Retina (tissue), 1 donor: ENCODE results near the gene SNX33.
"Not testable (repeated sequence)": the region's sequence is repeated elsewhere in the genome, so short reads cannot be mapped to it uniquely, and the experiment has no call there.

Source experiments
- DNase-seq: peaks from one replicate; pipeline ENCODE4 v3.0.0-alpha.2; 2016

SNX33 gene, protein sequence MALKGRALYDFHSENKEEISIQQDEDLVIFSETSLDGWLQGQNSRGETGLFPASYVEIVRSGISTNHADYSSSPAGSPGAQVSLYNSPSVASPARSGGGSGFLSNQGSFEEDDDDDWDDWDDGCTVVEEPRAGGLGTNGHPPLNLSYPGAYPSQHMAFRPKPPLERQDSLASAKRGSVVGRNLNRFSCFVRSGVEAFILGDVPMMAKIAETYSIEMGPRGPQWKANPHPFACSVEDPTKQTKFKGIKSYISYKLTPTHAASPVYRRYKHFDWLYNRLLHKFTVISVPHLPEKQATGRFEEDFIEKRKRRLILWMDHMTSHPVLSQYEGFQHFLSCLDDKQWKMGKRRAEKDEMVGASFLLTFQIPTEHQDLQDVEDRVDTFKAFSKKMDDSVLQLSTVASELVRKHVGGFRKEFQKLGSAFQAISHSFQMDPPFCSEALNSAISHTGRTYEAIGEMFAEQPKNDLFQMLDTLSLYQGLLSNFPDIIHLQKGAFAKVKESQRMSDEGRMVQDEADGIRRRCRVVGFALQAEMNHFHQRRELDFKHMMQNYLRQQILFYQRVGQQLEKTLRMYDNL

DNA sequence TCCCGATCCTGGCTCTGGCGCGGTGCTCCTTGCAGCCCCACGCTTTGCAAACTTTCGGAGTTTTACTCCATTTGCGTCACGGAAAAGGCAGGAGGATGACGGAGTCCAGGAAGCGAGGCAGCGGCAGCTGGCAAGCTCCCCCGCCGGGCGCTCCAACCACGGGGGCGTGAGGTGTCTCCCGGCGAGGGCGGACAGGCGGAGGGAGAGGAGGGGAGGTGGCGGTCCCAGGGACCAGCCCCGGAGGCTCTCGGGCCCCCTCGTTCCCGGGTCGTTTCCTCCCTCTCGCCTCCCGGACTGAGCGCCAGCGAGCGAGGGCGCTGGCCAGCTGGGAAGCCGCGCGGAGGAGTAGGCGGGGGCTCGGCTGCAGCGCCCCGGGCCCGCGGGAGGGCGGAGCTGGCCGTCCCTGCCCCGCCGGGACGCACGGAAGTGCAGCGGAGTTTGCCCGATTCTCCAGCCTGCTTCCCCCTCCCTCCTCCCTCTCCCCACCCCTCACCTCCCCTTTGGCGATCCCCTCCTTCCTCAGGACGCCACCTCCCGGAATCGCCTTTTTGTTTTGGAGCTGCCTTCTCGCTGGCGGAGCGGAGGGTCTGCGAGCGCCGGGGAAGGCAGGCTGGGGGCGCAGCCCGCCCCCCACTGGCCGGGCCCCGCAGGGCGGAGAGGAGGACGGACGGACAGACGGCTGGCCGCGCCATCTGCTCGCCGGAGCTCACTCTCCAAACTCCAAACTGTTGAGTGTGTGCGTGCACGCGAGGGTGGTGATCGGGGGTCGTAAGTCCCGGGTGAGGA lies at the start of gene SNX33:
TSS of gene SNX33 (plus strand) at position 543 of the 786 bp plus-strand sequence. CDS start 1,191 bp downstream, outside the sequence.
- peak; percentile 86 for DNase-seq

DNA sequence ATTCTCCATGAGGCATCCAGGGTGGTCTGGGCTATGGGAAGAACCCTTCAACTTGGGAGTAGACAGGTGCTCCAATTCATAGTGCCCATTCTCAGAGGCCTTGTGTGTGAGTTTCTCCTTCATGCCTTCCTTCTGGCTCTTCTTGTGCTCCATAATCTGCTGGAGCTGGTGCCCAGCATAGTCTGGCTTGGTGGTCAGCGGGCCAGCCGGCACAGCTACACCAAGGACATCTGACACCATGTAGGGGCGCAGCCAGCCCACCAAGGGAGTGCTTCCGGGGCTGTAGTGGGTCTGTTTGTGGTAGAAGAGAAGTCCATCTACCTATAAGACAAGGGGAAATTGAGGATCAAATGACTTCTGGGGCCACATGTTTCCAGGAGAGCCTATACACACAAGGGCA lies 49.4 kb upstream of the SNX33 start:
- no peak for DNase-seq

DNA sequence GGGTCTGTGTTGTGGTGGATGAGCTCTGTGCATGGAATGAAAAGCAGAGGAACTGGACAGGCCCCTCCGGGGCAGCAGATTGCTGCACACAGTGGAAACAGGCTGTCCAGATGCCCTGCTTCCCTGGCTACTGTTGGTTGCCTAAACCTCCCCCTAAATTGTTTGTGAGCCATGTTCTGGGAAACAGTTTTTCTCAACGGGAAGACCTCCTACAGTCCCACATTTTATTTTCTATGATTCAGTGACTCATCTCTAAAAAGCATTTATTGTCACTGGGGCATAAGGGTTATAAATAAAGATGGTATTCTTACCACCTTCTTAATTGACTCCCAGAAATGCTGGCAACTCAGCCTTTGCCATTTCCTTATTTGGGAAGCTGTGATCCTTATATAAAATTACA lies 48.3 kb upstream of the SNX33 start:
- no peak for DNase-seq

DNA sequence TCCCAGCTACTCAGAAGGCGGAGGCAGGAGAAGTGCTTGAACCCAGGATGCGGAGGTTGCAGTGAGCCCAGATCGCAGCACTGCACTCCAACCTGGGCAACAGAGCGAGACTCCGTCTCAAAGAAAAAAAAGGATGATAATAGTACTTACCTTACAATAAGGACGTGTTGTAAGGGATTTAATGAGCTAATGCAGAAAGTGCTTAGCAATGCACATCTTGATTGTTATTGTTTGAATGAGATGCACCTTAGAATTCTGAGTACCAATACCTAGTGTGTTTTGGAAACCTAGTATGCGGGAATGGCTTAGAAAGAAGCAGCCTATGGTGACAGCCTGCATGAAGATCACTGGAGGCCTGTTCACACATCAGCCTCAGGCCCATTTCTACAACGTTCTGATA lies 41.7 kb upstream of the SNX33 start:
- DNase-seq, result no peak

DNA sequence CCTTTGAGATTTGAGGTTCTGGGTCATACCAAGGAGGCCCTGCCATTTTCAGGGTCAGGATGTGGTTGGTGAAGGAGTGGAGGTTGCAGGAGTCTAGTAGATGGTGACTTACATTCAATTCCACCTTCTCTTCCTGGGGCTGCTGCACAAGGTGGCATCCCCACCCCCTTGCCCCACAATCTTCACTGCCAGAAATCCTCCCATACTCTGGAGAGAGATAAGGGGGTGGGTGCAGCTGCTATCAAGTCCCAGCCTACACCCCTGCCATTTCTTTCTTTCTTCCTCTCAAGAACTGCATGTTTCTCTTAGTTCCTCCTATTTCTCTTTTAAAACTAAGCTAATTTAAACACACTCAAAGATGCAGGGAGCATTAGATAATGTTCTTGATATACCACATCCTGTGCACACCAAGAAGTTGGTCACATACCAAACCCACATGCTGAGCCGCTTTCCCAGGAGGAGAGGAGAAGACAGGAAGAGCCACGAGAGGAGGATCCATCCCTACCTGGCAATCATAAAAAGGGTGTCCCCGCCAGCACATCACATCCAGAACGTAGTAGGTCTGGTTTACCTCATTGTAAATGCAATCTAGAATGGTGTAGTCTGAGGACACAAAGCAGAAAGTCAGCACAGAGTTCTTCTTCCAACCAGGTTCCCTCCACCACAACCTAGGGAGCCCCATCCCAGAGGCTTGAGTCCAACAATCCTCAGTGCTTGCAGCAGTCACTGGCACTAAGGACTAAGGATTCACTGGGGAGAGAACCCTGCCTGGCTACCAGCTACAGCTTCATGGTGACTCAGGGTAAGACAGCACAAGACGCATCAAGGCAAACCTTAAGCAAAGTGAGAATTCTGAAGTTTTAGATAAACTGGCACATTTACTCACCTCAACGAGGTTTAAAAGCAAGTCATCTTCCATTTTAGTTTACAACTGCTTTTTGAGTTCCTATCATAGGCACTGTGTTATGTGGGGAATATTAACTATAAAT lies 40.7 kb upstream of the SNX33 start:
- no peak for DNase-seq

DNA sequence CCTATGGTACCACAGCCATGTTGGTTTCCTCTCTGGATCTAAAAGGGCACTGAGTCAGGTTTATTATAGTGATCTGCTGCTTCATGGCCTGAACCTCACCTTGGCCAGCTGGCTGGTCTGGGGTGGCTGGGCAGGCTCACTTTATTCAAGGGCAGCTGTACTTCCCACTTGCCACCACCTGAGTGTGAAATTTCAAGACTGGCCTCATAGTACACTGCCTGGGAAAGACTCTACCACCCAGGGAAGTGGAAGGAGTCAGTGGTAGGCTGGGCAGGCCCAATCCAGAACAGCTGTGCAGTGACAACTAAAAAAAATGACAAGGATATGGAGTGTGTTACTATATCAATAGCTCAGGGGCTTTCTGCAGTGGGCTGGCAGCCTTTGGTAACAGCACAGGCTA lies 30.9 kb upstream of the SNX33 start:
- DNase-seq, result no peak

DNA sequence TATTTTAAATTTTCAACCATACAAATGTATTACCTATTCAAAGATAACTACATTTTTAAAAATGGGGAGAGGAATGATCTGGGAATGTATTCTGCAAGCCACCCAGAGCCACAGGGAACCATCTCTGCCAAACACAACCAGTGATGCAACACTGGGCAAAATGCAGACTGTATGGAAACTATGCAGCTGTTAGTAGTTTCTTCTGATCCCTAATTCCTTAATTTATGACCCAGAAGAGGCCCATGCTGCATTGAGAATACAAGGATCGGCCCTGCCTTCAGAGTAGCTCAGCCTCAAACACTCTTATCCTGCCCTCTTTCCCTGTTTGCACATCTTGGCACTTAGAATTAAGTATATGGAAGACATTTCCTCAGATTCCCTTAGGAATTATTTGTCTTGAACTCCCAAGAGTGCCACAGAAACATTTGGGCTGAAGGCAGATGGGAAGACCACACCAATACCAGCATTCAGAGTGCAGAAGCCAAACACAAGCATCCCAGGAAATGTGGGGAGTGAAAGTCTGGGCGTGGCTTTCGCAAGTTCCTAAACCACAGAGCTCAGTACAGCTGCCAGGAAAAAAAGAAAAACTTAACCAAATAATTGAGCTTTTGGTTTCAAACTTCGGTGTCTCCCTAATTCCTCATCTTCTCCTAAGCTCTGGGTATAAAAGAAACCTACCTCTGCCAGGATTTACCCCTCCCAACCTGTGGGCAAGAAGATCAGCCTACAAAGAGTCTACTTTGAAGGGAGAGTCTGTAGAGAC lies 27.5 kb upstream of the SNX33 start:
- DNase-seq, result no peak

DNA sequence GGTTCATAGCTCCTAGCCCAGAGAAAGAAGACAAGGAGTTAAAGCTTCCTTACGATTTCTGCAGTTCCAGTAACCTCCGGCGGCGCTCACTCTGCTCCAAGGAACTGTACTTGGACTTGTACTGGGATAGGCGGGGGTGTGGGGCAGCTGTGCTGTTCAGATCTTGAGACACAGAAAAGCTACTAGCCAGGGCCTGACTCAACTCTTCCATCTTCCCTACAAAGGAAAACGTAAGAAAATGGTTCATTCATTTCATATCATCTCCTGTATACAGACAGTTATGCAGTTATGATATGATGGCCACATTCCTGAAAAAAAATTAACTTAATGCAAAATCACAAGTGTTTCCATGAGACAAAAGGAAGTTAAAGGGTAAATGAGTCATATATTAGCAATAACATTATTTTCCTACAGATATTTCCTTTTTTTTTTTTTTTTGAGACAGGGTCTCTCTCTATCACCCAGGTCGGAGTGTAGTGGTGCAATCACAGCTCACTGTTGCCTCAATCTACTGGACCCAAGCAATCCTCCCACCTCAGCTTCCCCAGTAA lies 26.8 kb upstream of the SNX33 start:
- DNase-seq, result no peak

DNA sequence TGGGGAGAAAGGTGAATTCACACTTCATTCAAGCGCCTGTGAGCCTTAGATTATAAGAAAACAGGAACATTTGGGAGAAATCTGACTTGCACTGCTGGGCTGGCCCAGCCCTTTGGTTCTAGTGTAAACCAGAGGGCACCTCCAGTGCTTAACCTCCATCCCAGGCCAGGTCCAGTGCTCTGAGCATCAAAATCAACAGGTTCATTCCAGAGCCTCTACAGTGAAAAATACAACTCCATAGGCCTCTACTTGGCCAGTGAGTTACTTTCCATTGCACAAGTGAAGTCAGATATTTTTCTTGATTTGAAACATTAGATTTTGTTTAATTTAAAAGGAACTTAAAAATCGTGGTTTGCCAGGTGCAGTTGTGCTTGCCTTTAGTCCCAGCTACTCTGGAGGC lies 25.2 kb upstream of the SNX33 start:
- DNase-seq, result no peak

DNA sequence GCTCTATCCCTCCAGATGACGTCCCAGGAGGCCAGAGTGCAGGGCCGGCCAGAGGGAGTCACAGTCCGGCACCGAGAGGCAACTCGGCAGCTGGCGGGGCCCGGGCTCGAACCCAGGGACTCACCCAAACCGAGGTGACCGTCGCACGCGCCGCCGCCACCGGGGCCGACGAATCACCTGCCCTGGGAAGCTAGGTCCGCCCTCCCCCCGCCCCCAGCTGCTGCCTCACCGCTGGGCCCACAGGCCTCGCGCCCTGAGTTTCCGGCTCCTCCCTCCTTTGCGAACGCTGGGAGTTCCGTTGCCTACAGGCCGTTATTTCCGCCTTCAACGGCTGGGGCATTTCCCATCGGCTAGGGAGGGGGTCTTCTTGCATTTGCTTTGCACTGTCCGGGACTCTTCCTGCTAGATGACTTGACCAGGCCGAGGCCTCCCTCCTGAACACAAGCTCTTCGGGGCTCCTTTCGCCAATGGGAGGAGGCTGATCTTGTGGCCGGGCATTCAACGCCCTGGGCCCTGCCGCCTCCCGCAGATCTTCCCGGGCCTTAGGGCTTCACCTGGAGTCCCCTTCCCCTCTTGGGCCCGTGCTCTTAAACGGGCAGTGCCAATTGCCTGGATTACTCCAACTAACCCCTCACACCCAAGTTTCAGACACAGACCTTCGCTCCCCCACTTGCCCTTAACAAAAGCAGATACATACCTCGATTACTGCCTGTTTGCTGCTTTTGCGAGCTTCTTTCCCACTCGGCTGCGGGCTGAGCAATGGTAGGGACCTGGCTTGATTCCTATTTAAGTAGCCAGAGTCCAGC lies 22.0 kb upstream of the SNX33 start, which contains the start of gene SNUPN:
TSS of gene SNUPN (minus strand) at position 184 of the 806 bp plus-strand sequence. CDS start 4,674 bp downstream, outside the sequence.
- DNase-seq, result peak; percentile 97

DNA sequence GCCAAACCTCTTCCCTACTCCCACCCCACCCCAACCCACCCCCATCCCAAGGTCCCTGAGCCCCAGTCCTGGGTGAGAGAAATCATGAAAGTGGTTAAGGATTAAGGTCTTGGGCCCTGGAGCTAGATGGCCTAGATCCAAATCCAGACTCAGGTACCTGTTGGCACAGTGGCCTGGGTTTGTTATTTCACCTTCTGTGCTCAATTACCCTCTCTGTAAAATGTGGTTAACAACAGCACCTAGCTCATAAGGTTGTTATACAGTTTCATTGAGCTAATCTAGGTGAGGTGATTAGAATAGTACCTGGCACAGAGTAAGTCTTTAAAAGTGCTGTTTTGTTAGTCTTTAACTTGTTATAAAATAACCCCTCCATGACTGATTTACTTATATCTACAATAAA lies 15.8 kb upstream of the SNX33 start:
- DNase-seq, result no peak

DNA sequence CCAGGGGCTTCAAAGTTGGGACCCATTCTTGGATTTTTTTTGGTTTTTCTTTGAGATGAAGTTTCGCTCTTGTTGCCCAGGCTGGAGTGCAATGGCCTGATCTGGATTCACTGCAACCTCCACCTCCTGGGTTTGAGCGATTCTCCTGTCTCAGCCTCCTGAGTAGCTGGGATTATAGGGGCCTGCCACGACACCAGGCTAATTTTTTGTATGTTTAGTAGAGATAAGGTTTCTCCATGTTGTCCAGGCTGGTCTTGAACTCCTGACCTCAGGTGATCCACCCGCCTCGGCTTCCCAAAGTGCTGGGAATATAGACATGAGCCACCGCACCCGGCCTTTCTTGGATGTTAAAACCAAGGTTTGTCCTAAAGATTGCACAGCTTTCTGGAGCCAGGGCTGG lies 13.8 kb upstream of the SNX33 start:
- not testable (repeated sequence) for DNase-seq

DNA sequence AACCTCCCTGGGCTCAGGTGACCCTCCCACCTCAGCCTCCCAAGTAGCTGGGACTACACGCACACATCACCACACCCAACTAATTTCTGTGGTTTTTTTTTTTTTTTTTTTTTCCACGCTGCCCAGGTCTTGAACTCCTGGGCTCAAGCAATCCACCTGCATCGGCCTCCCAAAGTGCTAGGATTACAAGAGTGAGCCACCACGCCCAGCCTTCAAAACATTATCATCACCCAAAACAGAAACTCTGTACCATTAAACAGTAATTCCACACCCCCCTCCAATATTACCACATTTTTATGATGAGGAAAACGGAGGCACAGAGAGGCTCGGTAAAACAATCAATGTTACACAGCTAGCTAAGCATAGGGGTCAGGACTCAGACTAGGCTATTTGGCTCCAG lies 11.7 kb upstream of the SNX33 start:
- DNase-seq, result no peak

DNA sequence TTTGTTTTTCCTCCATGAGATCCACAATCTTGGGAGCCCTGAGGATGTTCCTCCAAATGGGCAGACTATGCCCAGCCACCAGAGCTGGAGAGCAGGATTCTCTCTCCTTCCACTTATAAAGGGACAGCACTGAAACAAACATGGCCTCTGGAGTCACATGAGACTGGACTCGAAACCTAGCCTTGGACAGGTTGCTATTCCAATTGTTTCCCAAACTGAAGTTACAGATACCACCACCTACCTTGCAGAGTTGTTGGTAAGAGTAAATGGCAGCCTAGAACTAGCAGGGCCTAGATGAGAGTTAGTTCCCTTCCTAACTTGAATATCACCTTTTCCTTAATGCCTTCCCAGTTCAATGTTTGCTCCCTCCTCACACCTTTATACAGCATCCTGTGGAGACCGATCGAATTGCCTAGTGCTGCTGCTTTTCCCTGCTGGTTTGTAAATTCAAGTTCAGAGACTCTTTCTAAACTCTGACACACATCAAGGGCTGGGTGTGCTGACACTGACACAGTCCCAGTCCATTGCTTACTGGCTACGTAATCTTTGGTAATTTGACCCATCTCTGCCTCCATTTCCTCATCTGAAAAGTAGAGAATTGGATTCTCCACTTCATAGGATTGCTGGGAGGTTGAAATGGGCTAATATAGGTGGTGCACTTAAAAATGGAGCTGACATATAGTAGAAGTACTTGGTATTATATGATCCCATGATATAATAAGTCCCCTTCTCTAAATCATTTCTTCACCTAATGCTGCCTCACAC lies 10.3 kb upstream of the SNX33 start:
- no peak for DNase-seq

DNA sequence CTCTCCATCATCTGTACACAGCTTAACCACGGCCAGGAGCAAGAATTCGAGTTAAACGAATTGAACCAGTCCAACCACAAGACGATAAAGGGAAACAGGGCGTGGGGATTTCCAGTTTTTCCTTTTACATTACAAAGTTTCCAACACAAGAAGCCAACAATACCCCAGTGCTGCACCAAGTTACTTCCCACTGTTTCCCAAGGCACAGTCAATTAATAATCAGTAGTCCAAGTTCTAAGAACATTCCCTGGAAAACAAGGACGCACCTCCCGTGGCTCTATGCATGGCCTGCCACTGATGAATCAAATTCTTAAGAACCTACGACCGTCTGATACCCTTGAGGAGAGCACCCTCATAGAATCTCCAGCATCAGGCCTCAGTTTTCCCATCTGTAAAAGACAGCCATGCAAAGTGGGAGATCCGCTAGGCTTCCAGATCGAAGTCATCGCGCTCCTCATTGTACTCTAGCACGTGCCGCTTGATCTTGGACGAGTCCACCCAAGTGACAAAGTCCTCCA lies 8.5 kb upstream of the SNX33 start:
- DNase-seq, result peak; percentile 29

DNA sequence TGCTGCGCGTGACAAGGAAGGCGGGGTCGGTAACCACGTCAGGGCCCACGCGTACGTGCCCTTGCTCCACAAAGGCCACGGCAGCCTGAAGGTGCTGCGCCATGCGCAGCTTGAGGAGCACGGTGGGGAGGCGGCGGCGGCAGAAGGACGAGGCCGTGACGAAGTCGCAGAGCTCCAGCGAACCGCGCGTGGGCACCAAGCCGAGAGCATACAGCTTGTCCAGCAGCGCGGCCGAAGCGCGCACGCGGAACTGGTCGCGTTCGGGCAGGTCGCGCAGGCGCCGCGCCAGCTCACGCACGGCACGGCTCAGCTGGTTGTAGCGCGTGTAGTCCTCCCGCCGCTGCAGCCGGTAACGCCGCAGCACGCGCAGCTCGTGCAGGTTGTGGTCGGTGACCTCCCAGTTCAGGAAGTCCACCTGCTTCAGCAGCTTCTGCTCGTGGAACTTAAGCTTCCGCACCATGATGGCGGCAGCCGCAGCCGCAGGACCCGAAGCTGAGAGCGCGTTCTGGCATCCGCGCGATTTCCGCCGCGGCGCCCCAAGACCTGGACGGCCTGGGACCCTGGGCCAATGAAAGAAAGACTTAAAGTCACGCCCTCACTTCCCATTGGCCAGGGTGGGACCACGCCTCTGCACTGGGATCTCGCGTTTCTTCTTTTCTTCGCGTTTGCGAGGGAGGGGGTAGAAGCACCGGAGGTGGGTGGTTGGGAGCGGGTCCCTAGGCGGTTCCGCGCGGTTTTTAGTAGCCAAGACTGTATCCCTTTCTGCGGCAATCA lies 7.8 kb upstream of the SNX33 start, which contains the start of gene IMP3:
TSS of gene IMP3 (minus strand) at position 516 of the 774 bp plus-strand sequence. CDS start at position 460, 56 bp downstream.
- DNase-seq, result peak; percentile 97

DNA sequence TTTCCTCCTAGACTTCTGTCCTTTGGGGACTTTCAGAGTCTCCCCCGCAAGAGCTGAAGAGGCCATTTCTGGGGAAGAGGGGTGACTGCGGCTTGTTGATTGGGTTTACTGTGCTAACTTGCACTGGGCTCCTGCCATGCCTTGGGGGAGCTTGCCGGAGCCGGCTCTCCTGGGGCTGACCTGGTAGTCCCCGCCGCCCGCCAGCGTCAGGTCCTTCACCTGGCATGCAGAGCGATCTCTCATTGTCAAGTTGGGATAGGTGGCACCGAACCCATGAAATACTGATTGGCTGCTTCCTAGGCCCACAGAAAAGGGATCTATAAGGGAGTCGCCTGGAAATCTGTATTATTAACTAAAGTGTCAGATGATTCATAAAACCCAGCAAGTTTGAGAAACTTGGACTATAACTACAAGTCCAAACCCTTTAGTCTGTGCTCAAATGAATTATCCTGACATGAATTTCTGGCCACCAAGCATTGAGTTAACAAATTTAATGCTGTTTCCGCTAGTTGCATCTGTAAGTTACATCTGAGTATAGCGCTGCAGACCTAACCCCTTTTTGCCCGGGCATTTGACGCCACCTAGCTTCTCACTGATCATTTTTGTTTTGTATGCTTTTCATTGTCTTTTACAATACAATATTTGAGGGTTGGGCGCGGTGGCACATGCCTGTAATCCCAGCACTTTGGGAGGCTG lies 7.1 kb upstream of the SNX33 start:
- no peak for DNase-seq

DNA sequence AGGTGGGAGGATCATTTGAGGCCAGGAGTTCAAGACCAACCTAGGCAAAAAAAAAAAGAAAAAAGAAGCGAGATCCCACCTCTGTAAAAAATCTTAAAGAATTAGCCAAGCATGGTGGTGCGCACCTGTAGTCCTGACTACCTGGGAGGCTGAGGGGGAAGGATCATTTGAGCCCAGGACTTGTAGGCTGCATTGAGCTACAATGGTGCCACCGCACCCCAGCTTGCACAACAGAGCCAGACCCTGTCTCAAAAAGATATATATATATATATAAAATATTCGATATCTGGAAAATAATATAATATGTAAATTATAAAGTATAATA lies 6.6 kb upstream of the SNX33 start:
- DNase-seq, result no peak
